ENCODE data around the gene IRX6. TPM values are rescaled to one million over a fixed set of nuclear protein-coding genes. Genes with fewer than 3 reads are reported as not detected.

The IRX6 gene
- total RNA-seq, 4 donors from 2014 or later = 0.11 to 1.6 (median 0.17) TPM; not detected in 1

DNA sequence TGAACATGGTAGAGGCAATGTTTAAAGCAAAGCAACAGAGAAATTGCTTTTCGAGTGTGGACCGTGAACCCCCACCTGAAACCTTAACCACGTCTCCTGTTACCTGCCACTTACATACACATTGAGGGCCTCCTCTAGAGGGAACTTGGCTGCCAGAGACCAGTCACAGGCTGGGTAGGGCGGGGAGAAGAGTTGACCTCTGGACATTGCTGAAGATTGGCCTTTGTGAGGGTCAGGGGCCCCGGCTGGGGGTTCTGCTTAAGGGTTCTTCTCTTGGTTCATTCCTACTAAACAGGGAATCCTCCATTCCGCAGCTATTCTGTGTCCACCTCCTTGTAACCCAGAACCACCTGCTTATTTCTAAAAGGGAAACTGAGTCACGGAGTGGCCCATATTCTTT, 53.8 kb downstream of the IRX6 start:
- no peak for DNase-seq (ENCODE audit: extremely low spot score)
- no peak for TF ChIP-seq POLR2A (IDR thresholded peaks at IDR 0.05; ENCODE audit: low read depth)
- TF ChIP-seq, protein P1, sequence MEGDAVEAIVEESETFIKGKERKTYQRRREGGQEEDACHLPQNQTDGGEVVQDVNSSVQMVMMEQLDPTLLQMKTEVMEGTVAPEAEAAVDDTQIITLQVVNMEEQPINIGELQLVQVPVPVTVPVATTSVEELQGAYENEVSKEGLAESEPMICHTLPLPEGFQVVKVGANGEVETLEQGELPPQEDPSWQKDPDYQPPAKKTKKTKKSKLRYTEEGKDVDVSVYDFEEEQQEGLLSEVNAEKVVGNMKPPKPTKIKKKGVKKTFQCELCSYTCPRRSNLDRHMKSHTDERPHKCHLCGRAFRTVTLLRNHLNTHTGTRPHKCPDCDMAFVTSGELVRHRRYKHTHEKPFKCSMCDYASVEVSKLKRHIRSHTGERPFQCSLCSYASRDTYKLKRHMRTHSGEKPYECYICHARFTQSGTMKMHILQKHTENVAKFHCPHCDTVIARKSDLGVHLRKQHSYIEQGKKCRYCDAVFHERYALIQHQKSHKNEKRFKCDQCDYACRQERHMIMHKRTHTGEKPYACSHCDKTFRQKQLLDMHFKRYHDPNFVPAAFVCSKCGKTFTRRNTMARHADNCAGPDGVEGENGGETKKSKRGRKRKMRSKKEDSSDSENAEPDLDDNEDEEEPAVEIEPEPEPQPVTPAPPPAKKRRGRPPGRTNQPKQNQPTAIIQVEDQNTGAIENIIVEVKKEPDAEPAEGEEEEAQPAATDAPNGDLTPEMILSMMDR (IDR thresholded peaks at IDR 0.05) = no peak
- no peak for TF ChIP-seq EP300 (IDR thresholded peaks at IDR 0.05)
- TF ChIP-seq POLR2AphosphoS5 (IDR thresholded peaks at IDR 0.05) = no peak
- Histone ChIP-seq H3K36me3 (no peaks in the 10 kb centered on the region), H3K4me1 (peaks cover 0 to 5% (median 2%) of the 10 kb centered on the region in 4 donors), H3K27ac (replicated peaks in 1 of 4) (no peak overlapping the region), H3K4me3 (no peak overlapping the region), H3K27me3 (peaks cover 0 to 9% (median 0%) of the 10 kb centered on the region in 4 donors), H3K9me3 (no peaks in the 10 kb centered on the region)
- intact Hi-C loops (cut with DNase I) = no loop called here
- 91% methylated on average over 7 of the region's 7 CpGs for whole genome bisulfite sequencing

DNA sequence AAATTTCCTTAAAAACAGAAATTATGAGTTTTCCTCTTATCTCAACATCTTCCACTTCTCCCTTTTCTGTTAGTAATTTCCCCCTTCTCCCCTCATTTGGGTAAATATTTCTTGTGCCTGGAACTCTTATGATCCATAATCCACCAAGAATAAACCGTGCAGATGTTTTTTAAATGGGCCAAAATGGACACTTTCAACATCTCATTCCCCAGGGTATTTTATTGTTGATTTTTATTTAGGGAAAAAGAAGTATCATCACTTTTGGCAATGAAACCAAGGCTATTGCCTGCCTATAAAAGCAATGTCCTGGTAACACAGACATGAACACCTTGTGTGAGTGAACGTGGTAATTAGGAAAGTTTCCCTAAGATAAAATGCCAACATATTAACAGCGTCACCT, 54.6 kb downstream of the IRX6 start:
- peaks cover 0 to 9% (median 0%) of the 10 kb centered on the region in 4 donors for H3K27me3 ChIP-seq
- no peak for DNase-seq (ENCODE audit: extremely low spot score)
- no peaks in the 10 kb centered on the region for H3K4me1 ChIP-seq
- intact Hi-C loops (cut with DNase I) = no loop called here
- WGBS = 76% methylated on average over 3 of the region's 3 CpGs
- no peaks in the 10 kb centered on the region for H3K36me3 ChIP-seq
- no peak overlapping the region for H3K4me3 ChIP-seq
- TF ChIP-seq EP300 (IDR thresholded peaks at IDR 0.05) (no peak), POLR2AphosphoS5 (IDR thresholded peaks at IDR 0.05) (no peak), POLR2A (IDR thresholded peaks at IDR 0.05; ENCODE audit: low read depth) (no peak)
- TF ChIP-seq, protein P1 (IDR thresholded peaks at IDR 0.05) = no peak
- no peaks in the 10 kb centered on the region for H3K9me3 ChIP-seq
- H3K27ac ChIP-seq (replicated peaks in 1 of 4) = no peak overlapping the region

DNA sequence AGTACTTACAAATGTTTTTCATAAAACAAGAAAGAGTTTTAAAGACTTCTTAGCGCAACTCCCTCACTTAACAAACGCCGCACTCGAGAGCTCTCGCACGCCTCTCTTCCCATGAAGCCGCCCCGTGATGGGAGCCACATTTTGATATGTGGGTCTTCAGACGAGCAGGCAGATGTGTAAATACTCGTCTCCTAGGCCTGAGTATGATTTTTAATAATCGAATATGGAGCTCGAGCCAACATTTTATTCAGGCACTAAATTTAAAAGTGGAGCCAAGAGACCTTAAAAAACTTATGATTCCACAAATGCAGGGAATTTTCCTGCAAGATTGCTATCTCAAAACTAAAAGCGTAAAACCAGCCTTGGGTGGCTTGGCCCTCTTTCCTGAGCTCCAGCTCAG, 55.4 kb downstream of the IRX6 start:
- Histone ChIP-seq H3K36me3 (no peaks in the 10 kb centered on the region), H3K4me1 (no peaks in the 10 kb centered on the region), H3K9me3 (no peaks in the 10 kb centered on the region), H3K27ac (replicated peaks in 1 of 4) (no peak overlapping the region), H3K27me3 (peaks cover 0 to 9% (median 0%) of the 10 kb centered on the region in 4 donors), H3K4me3 (no peak overlapping the region)
- TF ChIP-seq, protein P1 (IDR thresholded peaks at IDR 0.05) = no peak
- TF ChIP-seq EP300 (IDR thresholded peaks at IDR 0.05) = no peak
- TF ChIP-seq POLR2AphosphoS5 (IDR thresholded peaks at IDR 0.05) = no peak
- TF ChIP-seq POLR2A (IDR thresholded peaks at IDR 0.05; ENCODE audit: low read depth) = no peak
- intact Hi-C loops (cut with DNase I) = no loop called here
- WGBS = 82% methylated on average over 13 of the region's 13 CpGs
- DNase-seq (ENCODE audit: extremely low spot score) = no peak

DNA sequence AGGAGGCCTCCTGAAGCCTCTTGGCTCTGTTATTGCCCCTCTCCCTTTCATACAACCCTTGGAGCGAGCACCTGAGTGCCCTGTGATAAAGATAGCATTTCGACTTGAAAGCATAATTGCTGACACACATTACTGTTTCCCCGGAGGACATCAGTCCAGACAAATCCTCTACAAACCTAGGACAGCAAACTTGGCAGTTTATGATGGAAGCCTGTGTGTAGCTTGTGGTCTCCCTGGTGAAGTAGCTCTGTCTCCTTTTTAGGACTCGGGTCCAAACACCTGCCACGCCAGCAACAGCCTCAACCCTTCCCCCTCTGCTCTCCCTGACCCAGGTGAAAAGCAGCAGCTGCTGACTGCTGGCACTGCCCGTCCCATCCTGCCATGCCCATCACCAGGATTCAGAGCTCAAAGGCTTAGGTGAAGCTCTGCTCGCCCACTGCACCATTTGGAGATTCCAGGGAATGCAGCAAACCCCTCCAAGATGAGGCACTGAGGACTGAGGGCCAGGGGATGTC, 55.9 kb downstream of the IRX6 start:
- H3K36me3 ChIP-seq = no peaks in the 10 kb centered on the region
- DNase-seq (ENCODE audit: extremely low spot score) = no peak
- H3K9me3 ChIP-seq = no peaks in the 10 kb centered on the region
- TF ChIP-seq EP300 (IDR thresholded peaks at IDR 0.05) (no peak), POLR2A (IDR thresholded peaks at IDR 0.05; ENCODE audit: low read depth) (no peak), POLR2AphosphoS5 (IDR thresholded peaks at IDR 0.05) (no peak)
- TF ChIP-seq, protein P1 (IDR thresholded peaks at IDR 0.05) = no peak
- intact Hi-C loops (cut with DNase I) = no loop called here
- H3K27me3 ChIP-seq = peaks cover 0 to 9% (median 0%) of the 10 kb centered on the region in 4 donors
- no peak overlapping the region for H3K27ac ChIP-seq (replicated peaks in 1 of 4)
- H3K4me1 ChIP-seq = no peaks in the 10 kb centered on the region
- WGBS = 89% methylated on average over 7 of the region's 7 CpGs
- no peak overlapping the region for H3K4me3 ChIP-seq

Small RNA genes within 50 kb of the gene (small RNA-seq; reads per million reads assigned to genes)
- 0 reads per million in 3 donors for gene RN7SL841P

Other genes with a start within 250 kb of the IRX6 start
- gene MMP2, start 155.0 kb downstream of the IRX6 start, total RNA-seq = 100 to 1,000 TPM; 211 to 368 (median 256) TPM
- gene LPCAT2, start 184.9 kb downstream of the IRX6 start, total RNA-seq = 10 to 100 TPM in 3 of 4 donors, 1 to 10 TPM in 1; 9.6 to 12.9 (median 12.0) TPM
- gene CAPNS2, start 242.5 kb downstream of the IRX6 start, total RNA-seq = 1 to 10 TPM in 1 of 4 donors, under 1 TPM in 2, not detected in 1; 0.32 to 1.2 (median 0.46) TPM

Data from esophagus muscularis mucosa (tissue), 4 donors.